Measurements from ENCODE around the gene TRIL. TPM values are rescaled to one million over a fixed set of nuclear protein-coding genes. Genes with fewer than 3 reads are reported as not detected.

Gene TRIL
- total RNA-seq, 1 experiment from 2014 or later, result 9.5 TPM

GRCh38 chr7:28940741-28941384 lies 17.3 kb downstream of the TRIL start:
- no peaks in the 10 kb centered on the region for H3K9me3 ChIP-seq (replicated peaks)
- H3K36me3 ChIP-seq, result no peaks in the 10 kb centered on the region
- no peak overlapping the region for H3K27ac ChIP-seq
- H3K4me1 ChIP-seq, result peaks cover 13% of the 10 kb centered on the region
- no peak overlapping the region for H3K4me3 ChIP-seq
- DNase-seq, result no peak
- no peaks in the 10 kb centered on the region for H3K27me3 ChIP-seq

GRCh38 chr7:28939844-28940544 lies 18.1 kb downstream of the TRIL start:
- DNase-seq, result peak; percentile 43 to 68
- Histone ChIP-seq H3K9me3 (replicated peaks) (no peaks in the 10 kb centered on the region), H3K4me1 (peaks cover 13% of the 10 kb centered on the region), H3K36me3 (no peaks in the 10 kb centered on the region), H3K27me3 (no peaks in the 10 kb centered on the region), H3K4me3 (no peak overlapping the region), H3K27ac (no peak overlapping the region)

GRCh38 chr7:28939367-28939766 lies 18.8 kb downstream of the TRIL start:
- no peak overlapping the region for H3K4me3 ChIP-seq
- DNase-seq, result peak; percentile 34 to 72

GRCh38 chr7:28937619-28938018 lies 20.5 kb downstream of the TRIL start:
- Histone ChIP-seq H3K4me3 (no peak overlapping the region), H3K27ac (no peak overlapping the region), H3K4me1 (peaks cover 19% of the 10 kb centered on the region), H3K27me3 (no peaks in the 10 kb centered on the region), H3K36me3 (no peaks in the 10 kb centered on the region), H3K9me3 (replicated peaks) (no peaks in the 10 kb centered on the region)
- DNase-seq, result no peak

More at GRCh38 chr7:28939367-28939766, 18.8 kb downstream of the TRIL start:
- peaks cover 13% of the 10 kb centered on the region for H3K4me1 ChIP-seq
- H3K27ac ChIP-seq, result no peak overlapping the region
- H3K36me3 ChIP-seq, result no peaks in the 10 kb centered on the region
- no peaks in the 10 kb centered on the region for H3K9me3 ChIP-seq (replicated peaks)
- no peaks in the 10 kb centered on the region for H3K27me3 ChIP-seq

- no peaks in the 10 kb centered on the region for H3K9me3 ChIP-seq (replicated peaks)
- DNase-seq, result no peak
- H3K4me1 ChIP-seq, result peaks cover 19% of the 10 kb centered on the region
- H3K36me3 ChIP-seq, result no peaks in the 10 kb centered on the region
- H3K27me3 ChIP-seq, result no peaks in the 10 kb centered on the region
- no peak overlapping the region for H3K4me3 ChIP-seq
- no peak overlapping the region for H3K27ac ChIP-seq
These were observed 21.0 kb downstream of the TRIL start for GRCh38 chr7:28937103-28937502.

- Histone ChIP-seq H3K27me3 (no peaks in the 10 kb centered on the region), H3K4me3 (no peak overlapping the region), H3K36me3 (no peaks in the 10 kb centered on the region), H3K27ac (no peak overlapping the region), H3K9me3 (replicated peaks) (no peaks in the 10 kb centered on the region), H3K4me1 (peaks cover 6% of the 10 kb centered on the region)
- DNase-seq, result no peak
These were observed 24.2 kb downstream of the TRIL start for GRCh38 chr7:28933846-28934320.

- DNase-seq, result no peak
- H3K4me3 ChIP-seq, result no peak overlapping the region
- no peaks in the 10 kb centered on the region for H3K27me3 ChIP-seq
- H3K9me3 ChIP-seq (replicated peaks), result no peaks in the 10 kb centered on the region
- H3K4me1 ChIP-seq, result peaks cover 6% of the 10 kb centered on the region
- H3K27ac ChIP-seq, result no peak overlapping the region
- no peaks in the 10 kb centered on the region for H3K36me3 ChIP-seq
These were observed 26.6 kb downstream of the TRIL start for GRCh38 chr7:28931565-28931964.

GRCh38 chr7:28926871-28927597 lies 31.1 kb downstream of the TRIL start:
- DNase-seq, result peak; percentile 82 to 95
- Histone ChIP-seq H3K27ac (no peak overlapping the region), H3K36me3 (no peaks in the 10 kb centered on the region), H3K4me1 (no peaks in the 10 kb centered on the region), H3K27me3 (no peaks in the 10 kb centered on the region), H3K9me3 (replicated peaks) (no peaks in the 10 kb centered on the region), H3K4me3 (peak overlapping the region; percentile 52)

GRCh38 chr7:28922624-28923331 lies 35.4 kb downstream of the TRIL start:
- Histone ChIP-seq H3K4me1 (no peaks in the 10 kb centered on the region), H3K27ac (no peak overlapping the region; the same call in 1 of the 2 replicates), H3K36me3 (no peaks in the 10 kb centered on the region), H3K4me3 (peak overlapping the region; percentile 12), H3K27me3 (no peaks in the 10 kb centered on the region), H3K9me3 (replicated peaks) (no peaks in the 10 kb centered on the region)
- DNase-seq, result peak; percentile 71 to 95

- Histone ChIP-seq H3K27ac (peak overlapping the region; percentile 0; the same call in 1 of the 2 replicates), H3K36me3 (no peaks in the 10 kb centered on the region), H3K4me3 (peak overlapping the region; percentile 12), H3K27me3 (no peaks in the 10 kb centered on the region), H3K4me1 (no peaks in the 10 kb centered on the region), H3K9me3 (replicated peaks) (no peaks in the 10 kb centered on the region)
- peak; percentile 69 to 91 for DNase-seq
These were observed 36.3 kb downstream of the TRIL start for GRCh38 chr7:28921822-28922221.

GRCh38 chr7:28920424-28920823 lies 37.7 kb downstream of the TRIL start:
- no peak overlapping the region for H3K4me3 ChIP-seq
- H3K27ac ChIP-seq, result no peak overlapping the region
- no peaks in the 10 kb centered on the region for H3K4me1 ChIP-seq
- no peak for DNase-seq
- H3K27me3 ChIP-seq, result no peaks in the 10 kb centered on the region
- H3K9me3 ChIP-seq (replicated peaks), result no peaks in the 10 kb centered on the region
- H3K36me3 ChIP-seq, result no peaks in the 10 kb centered on the region

GRCh38 chr7:28919510-28919909 lies 38.6 kb downstream of the TRIL start:
- Histone ChIP-seq H3K4me3 (no peak overlapping the region), H3K4me1 (no peaks in the 10 kb centered on the region), H3K27ac (no peak overlapping the region), H3K36me3 (no peaks in the 10 kb centered on the region), H3K9me3 (replicated peaks) (no peaks in the 10 kb centered on the region), H3K27me3 (no peaks in the 10 kb centered on the region)
- no peak for DNase-seq

GRCh38 chr7:28908775-28909174 lies 49.4 kb downstream of the TRIL start:
- Histone ChIP-seq H3K4me3 (no peak overlapping the region), H3K9me3 (replicated peaks) (0 out of 2 replicates have a peak, but pooled peaks cover 7% of the 10 kb centered on the region), H3K27me3 (no peaks in the 10 kb centered on the region), H3K4me1 (peaks cover 24% of the 10 kb centered on the region), H3K36me3 (no peaks in the 10 kb centered on the region), H3K27ac (no peak overlapping the region)
- peak; percentile 67 to 76 for DNase-seq

GRCh38 chr7:28905464-28905863 lies 52.7 kb downstream of the TRIL start:
- no peaks in the 10 kb centered on the region for H3K27me3 ChIP-seq
- no peaks in the 10 kb centered on the region for H3K36me3 ChIP-seq
- H3K4me3 ChIP-seq, result no peak overlapping the region
- no peak overlapping the region for H3K27ac ChIP-seq
- DNase-seq, result no peak
- no peaks in the 10 kb centered on the region; the same call in 1 of the 2 replicates for H3K9me3 ChIP-seq (replicated peaks)
- peaks cover 40% of the 10 kb centered on the region for H3K4me1 ChIP-seq

Data from SJCRH30 (cell line).